ENCODE results near the gene DSCAM.

DNA sequence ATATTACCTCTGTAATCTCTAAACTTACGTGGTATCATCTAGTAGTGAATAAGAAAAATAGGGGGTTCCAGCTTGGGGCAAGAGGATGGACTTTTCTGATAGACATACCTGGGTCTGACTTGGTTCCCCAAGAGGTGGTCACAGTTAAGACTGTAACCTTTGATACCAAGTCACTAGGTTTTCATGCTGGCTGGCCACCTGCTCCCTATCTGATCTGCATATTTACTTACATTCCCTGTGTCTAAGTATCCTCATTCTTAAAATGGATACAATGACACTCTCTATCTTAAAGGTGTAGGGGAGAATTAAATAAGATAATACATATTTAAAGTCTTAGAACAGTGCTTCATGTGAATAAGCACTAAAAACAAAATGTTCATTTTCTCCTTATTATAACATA is 312.1 kb downstream of the DSCAM start:
- TF ChIP-seq POLR2AphosphoS5 (IDR thresholded peaks at IDR 0.05; ENCODE audit: low read depth, low read length) (no peak), REST (IDR thresholded peaks at IDR 0.05; ENCODE audit: insufficient read depth in 1 of 2, low read depth in 2 of 2, low read length in 2 of 2) (no peak), TAF1 (IDR thresholded peaks at IDR 0.05; ENCODE audit: borderline replicate concordance, insufficient read depth, low read length) (no peak), SIN3A (IDR thresholded peaks at IDR 0.05; ENCODE audit: borderline replicate concordance, insufficient read depth, low read length) (no peak), FOXP2 (optimal IDR thresholded peaks at IDR 0.05; ENCODE audit: borderline replicate concordance, extremely low read depth, extremely low read length, insufficient read depth) (no peak)

Data from PFSK-1 (cell line).